TTC549 (cell line): Measurements from ENCODE around the gene CCNG2.

ENCODE experiments used
- FAIRE-seq: peaks from 2 replicates; lab custom pipeline; 2012; peaks lifted over from hg19 to GRCh38; lab: Jason Lieb, UNC

Gene CCNG2

DNA sequence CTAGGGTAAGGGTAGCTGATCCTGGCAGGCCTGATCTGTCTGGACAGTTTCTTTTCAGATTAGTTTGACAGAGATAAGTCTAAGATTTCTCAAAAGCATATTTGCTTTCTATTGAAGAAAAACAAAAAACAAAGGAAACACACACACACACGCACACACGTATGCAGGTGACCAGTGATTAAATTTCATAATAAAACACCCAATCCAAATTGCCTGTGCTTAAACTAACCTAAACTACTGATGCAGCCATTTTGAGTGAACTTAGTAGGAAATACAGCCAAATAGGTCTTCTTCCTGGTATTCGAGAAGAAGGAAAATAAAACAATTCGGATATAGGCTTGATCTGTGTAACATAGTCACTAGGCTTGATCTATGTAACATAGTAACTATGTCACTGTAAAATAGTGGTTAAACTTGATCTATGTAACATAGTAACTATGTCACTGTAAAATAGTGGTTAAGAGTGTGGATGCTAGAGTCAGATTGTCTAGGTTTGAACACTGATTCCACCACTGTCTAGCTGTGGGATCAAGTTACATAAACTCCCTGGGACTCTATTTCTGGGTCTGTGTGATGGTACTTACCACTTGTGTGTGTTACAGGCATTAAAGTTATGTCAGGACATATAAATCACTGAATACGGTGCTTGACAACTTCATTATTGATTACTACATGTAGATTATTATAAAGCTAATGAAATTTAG, 9.8 kb upstream of the CCNG2 start:
- FAIRE-seq: no peak

DNA sequence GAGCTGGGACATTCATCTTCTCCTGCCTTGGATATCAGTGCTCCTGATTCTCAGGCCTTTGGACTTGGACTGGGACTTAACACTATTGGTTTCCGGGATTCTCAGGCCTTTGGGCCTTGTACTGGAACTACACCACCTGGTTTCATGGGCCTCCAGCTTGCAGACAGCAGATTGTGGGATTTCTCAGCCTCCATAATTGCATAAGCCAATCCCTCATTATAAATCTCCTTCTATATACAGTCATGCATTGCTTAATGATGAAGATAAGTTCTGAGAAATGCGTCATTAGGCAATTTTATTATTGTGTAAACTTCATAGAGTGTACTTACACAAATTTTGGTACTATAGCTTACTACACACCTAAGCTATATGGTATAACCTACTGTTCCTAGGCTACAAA, 8.9 kb upstream of the CCNG2 start:
- FAIRE-seq: no peak

DNA sequence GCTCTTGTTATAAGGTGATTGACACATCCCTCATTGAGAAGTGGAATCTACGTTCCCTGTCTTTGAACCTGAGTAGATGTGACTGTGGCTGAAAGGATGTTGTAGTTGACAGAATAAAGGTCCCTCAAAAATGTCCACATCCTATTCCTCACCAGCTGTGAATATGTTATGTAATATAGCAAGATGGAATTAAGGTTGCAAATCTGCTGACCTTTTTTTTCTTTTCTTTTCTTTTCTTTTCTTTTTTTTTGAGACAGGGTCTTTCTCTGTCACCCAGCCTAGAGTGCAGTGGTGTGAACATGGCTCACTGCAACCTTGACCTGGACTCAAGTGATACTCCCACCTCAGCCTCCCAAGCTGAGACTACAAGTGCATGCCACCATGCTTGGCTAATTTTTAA, 7.2 kb upstream of the CCNG2 start:
- FAIRE-seq: no peak

DNA sequence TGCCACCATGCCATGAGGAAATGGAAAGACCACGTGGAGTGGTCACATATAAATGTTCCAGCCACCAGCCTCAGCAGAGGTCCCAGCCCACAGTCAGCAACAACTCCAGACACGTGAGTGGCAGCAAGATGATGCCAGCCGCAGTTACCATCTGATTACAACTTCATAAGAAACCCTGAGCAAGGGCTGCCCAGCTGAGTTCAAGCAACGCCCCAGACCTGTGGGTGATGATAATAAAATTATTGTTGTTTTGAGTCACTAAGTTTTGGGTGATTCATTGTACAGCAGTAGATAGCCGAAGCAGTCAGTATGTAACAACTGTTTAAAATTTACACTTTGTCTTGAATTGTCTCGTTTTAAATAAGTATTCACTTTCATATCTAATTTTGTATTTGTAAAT, 5.8 kb upstream of the CCNG2 start:
- no peak for FAIRE-seq

DNA sequence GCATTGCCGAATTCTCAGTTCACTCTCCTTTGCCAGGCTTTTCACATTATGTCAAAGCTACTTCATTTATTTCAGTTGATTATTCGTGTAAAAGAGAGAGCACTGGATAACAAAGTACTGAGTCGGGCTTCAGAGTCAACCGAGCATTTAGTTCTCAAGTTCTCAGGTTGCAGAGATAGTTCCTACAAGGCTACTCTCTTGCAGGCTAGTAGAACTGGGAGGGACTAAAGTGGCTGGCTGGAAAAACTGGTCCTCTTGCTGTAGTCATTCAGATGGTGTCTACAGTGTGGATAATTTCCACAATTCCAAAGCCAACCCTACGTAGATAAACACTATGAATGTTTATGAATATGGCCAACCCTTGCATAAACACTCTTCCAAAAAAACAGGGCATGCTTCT, 4.6 kb upstream of the CCNG2 start:
- FAIRE-seq: no peak

DNA sequence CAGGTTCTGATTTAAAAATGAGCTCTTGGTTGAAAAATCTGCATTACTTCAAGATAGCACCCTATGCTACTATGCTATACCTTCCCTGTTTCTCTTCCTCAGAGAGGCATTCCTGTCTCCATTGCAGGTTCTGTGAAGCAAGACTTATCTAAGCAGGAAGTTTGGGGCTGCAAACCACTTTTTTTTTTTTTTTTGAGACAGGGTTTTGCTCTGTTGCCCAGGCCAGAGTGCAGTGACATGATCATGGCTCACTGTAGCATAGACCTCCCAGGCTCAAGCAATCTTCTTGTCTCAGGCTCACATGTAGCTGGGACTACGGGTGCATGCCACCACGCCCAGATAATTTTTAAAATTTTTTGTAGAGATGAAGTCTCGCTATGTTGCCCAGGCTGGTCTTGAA, 4.0 kb upstream of the CCNG2 start:
- no peak for FAIRE-seq

DNA sequence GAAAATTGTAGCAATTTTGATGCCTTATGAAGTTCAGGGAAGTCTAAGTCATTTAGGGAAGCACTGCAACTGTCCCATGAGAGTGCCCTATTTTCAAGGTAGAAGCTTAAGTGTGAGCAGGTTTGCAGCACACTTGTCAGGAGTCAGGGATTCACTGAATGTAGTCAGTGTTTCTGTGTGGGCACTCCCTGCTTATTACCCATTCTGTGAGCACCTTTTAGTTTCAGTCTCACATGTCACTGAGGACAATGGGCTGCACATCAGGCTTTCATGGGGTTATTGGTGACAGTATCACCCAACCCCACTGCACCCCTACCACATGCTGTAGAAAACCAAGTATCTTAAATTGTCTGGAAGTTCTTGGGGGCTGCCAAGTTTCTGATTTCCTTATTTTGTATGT, 2.9 kb upstream of the CCNG2 start:
- FAIRE-seq: no peak

DNA sequence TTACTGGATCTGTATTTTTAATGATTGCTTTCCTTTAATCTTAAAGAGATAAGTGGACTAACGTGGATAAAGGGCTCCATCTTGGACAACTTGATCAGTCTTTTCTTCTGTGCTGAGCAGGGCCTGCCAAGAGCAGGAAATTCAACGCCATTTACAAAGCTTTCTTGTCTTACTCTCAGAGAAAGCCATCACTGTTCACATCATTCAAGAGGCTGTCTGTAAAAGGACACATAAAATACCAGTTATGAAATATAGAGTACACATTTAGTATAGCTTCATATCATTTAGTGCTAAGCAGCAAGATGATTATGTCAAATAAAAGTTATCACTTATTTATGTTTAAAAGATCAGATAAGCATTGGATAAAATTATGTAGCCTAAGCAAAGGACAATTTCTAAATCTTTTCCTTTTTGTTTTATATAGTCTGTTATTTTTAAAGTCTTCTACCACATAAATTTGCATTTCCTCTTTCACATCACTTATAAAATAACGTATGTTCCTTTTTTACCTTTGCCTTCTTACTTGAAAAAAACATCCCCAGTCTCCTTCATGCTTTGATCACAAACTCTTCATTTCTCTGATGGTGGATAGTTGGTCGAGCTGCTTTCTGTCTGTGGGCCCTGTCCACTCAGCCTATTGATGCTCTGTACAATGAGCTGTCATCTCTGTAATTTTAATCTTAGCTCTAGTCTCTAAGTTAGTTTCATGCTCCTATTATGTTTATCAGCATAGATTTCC, 2.1 kb upstream of the CCNG2 start:
- no peak for FAIRE-seq

DNA sequence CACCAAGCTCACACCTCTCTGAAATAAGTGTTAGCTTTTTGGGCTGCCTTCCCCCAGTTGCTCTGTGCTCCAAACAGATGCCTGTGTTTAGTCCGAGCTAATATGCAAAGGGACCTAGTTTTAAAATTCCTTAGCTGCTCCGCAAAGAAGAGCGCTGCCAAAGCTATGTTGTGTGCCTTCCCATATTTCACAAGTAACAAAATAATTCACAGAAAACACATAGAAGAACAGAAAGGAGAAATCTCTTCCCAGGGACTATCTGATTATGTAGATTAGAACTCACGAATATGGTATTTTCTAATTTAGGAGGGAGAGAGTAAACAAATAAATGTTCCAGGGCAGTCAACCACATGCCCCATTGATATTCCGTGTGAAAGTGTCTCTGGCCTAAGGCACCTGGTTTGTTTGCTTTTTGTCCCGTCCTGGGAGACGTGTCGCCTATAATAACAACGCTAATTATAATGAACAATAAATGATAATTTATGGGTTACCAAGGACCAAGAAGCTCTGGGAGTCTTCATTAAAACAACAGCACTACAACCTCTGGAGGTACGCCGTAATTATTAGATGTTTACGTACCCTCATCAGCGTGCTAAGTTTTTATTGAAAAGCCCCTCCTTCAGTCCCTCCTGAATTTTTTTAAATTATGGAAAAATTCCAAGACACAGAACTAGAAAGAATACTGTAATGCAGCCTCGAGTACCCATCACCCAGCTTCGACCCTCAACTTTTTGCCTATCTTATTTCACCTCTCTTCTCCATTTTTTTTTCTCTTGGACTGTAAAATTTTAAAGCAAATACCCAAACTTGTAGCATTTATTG, 1.2 kb upstream of the CCNG2 start:
- no peak for FAIRE-seq

DNA sequence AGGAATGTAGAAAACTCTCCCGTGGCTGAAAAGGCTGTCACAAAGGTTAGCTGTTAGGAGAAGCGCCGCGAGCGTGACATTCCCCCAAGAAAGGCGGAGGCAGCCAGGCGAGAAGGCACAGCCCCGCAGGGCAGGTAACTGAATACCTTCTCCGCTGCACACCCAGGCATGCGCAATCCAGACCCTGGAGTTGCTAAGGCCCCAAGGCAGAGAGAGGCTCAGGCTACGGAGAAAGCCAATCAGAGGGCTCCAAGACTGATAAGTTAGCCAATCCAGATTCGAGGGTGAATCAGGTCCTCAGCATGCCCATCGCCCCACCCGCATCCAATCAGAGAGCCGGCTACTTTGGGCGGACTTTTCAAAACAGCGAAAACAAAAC, 485 bp upstream of the CCNG2 start:
- peak; percentile 98 for FAIRE-seq

DNA sequence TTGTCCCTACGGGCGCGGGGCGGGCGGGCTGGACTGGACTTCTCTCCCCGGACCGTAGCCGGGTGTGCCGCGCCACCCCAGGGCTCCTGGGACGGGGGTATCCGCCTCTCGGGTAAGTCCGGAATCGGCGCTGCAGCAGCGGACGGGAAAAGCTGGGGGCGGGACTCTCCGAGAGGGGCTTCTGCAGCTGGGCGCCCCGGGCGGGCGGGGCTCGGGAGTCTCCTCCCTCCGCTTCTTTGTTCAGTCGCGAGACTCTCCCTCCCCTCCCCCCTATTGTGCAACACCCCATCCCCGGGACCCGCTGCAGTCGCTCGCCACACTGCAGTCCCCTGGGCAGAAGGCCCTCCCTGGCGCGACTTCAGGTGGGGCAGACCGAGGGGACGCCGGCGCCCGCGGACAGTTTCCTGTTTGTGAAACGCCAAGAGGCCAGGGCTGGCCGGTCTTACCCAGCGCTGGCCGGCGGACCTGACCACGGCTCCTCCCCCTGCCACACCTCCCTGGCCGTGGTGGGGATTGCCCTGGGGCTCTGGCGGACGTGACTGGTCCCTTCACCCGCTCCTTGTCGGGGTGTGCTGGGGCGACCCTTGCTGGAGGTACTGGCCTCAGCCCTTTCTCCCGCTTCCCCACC, 966 bp downstream of the CCNG2 start:
- FAIRE-seq: no peak

DNA sequence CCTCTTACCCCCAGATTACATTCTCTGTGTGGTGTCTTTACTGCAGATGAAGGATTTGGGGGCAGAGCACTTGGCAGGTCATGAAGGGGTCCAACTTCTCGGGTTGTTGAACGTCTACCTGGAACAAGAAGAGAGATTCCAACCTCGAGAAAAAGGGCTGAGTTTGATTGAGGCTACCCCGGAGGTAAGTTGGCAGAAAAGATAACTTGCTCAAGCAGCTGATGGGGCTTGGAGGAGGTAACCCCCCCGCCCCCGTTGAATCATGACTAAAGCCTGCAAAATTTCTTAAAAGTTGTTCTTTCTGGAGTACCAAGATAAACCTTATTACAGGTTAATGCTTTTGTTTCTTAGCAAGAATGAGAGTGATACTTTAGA, 1.5 kb downstream of the CCNG2 start:
- no peak for FAIRE-seq

DNA sequence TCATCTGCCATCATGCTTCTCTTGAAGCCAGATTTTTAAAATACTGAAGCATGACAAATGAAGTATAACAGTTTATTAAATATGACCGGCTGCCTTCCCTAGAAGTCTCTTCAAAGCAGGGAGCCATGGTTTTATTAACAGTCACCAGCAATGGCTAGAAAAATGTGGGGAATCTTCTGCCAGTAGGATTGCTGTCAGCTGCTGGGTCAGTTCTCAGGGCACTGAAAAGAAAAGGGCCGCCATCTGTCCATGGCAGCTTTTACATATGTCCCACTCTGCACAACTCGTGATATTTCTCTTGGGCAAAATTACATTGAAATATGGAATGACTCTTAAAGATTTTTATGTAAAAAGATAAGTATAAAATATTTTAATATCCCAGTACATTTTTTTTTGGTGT, 2.8 kb downstream of the CCNG2 start:
- FAIRE-seq: no peak

DNA sequence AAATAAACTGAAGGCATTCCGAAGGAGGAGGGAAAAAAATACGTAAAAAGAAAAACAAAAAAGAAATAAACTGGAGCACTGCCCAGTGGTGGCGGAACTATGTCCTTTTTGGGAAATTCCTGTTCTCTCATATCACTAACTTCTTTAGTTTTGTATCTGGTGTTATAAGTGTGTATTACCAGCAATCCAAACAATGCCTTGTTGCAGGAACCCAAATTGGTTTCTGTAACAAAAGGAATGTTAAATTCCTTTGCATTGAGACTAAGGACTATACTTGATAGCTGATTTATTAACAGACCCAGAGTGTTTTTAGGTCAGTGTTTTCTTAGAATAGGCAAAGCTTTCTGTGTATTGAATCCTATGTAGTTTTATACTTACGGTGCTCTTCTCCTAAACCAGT, 6.6 kb downstream of the CCNG2 start:
- no peak for FAIRE-seq

DNA sequence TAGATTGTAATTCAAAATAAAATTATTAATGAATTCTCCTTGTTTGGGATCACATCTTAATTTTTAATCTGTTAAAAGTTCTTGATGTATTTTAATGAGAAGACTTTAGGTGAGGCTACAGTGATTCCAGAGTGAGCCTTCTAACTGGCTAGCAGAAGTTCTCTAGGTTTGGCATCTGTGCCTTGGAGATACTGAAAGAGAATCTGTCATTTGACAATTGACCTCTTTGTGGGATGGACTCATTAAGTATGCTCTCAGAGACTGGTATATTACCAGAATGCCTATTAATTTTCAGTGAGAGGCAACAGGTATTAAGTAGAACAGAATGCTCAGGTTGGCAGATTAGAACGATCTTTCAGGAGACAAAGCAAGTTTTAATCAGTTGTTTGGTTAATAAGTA, 10.2 kb downstream of the CCNG2 start:
- FAIRE-seq: no peak

DNA sequence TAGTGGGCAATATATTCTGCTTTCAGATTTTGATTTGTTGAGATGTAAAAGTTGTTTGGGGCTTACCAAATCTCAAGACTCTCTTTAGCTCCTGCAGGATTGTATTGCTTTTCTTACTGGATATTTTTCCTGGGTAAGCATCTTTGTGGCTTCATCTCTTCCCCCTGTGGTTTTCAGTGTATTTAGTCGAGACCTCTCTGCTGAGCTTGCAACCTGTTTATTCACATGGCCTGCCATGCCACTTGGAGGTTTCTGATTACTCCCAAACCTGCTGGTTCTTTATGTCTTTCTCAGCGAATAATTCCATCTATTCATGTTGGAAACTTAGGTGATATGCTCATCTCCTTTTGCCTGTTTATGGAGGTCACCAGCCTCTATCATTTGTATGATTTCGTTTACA, 10.9 kb downstream of the CCNG2 start:
- FAIRE-seq: no peak

DNA sequence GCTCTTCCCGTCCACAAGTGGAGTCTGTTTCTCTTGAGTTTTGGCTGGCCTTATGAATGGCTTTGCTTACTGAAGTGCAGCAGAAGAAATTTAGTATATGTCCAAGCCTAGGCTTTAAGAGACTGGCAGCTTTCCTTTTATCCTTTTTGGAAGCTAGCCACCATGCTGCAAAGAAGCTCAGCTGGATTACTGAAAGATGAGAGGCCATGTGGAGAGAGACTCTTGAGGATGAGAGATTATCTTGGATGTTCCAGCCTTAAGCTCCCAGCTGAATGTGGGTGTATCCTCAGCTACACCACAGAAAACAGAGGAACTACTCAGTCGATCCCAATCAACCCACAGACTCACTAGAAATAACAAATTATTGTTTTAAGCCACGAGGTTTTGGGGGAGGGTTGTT, 12.5 kb downstream of the CCNG2 start:
- no peak for FAIRE-seq

DNA sequence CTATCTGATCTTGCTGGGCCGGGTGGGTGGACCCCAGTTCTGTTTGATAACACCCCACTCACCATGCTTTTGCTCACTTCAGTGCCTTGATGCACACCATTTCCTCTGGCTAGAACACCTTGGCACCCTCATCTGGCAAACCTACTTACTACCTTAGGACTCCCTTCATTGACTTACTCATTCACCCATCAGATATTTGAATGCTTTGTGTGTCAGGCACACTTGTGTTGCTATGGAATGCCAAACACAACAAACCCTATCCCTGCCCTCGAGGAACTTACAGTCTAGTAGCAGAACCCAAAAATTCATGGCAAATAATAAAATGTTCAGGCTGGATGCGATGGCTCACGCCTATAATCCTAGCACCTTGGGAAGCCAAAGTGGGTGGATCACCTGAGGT, 13.9 kb downstream of the CCNG2 start:
- no peak for FAIRE-seq

DNA sequence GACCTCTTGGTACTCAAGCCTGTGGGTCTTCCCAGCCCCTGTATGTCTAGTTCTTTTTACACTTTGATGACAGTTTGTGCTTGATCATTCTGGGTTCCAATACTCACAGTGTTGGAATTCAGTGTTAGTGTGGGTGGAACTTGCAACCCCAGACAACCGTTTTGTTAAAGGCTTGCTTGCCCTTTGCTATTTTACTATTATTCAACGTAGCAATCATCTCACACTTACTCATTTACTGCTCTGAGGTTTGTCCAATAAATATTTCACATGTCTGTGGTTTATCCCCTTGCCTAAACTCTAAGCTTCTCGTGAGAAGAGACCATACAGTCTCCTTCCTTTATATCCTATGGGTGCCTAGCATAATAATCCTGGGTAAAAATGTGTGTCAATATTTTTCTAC, 15.3 kb downstream of the CCNG2 start:
- no peak for FAIRE-seq

DNA sequence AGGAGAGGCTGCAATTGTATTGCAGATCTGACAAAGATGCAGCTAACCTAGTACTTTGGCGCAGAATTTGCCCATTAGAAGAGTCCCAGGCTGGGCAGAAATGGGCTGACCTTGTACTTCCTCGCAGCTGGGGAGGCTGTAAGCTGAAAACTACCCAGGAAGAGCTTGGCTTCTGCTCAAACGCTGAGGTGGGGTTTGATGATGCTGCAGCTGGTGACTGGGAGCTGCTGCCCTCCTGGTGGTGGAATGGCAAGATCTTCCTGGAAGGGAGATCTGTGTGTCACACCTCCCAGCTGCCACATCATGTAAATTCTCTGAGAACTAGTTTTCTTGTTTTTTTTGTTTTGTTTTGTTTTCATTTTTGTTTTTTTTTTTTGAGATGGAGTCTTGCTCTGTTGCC, 17.4 kb downstream of the CCNG2 start:
- FAIRE-seq: no peak

DNA sequence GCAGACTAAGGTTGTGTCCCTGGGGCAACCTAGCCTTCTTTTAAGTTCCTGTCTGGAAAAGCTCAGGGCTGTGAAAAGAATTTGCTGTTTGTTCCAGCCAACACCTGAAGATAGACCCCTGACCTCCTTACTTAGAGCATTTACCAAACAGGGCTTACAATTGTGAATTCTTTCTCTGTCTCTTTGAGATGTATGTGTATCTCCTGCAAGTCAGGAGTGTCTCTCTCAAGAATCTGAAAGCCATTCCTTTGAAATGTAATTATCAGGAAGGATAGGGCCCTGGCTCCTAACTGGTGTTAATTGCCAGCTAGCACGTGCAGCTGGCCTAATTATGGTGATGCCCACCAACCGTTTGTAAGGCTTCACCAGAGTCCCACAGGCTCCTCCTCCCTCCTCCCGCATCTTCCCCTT, 18.2 kb downstream of the CCNG2 start:
- no peak for FAIRE-seq

DNA sequence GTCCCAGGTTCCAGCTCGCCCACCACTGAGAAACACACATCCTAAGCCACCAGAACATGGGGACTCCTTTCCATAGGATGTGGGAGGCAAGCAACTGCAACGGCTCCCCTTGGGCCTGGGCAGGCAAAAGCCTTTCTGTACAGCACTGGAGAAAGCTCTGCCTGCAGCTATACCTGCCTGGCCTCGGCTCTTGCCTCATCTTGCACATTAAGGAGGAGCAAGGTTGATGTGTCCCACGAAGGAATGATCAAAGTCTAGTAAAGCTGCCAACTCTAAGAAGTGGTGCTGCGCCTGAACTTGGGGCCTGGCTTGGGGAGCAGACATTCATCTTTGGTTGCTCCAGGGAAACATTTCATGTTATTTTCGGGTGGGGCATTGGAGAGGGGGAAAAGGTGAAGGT, 19.6 kb downstream of the CCNG2 start:
- FAIRE-seq: no peak

DNA sequence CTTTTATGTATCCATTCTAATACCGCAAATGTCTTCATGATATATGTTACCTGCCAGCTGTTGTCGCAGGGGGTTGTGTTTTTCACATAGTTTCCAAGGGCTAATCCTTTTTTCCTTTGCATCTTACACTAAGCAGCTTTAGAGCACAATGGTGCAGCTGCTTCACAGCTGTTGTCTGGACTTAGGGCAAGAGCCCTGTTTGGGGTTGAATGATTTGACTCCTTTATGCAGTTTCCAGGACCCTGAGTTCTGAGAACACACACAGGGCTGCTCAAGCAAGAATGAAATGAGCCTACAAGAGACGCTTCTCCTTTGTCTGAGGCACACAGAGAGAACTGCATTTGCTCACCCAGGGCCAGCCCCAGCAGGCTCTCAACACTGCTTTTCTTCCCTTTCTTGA, 20.2 kb downstream of the CCNG2 start:
- no peak for FAIRE-seq
